Measurements from ENCODE around the gene NFIA. TPM values are rescaled to one million over a fixed set of nuclear protein-coding genes. Genes with fewer than 3 reads are reported as not detected.

The NFIA gene
- total and polyA plus RNA-seq, 9 of the 15 experiments (the other 6 are each of a cell fraction or from before 2014, with no cell fraction given) = 5.3 to 24.9 (median 9.8) TPM

GRCh38 chr1:61079898-61080336, 2.4 kb upstream of the NFIA start (continued):
- peak; percentile 64; the same call in 1 of the 2 replicates for TF ChIP-seq CHAMP1 (IDR thresholded peaks at IDR 0.05)
- TF ChIP-seq ZNF584 (CRISPR knock-in tag; IDR thresholded peaks at IDR 0.05; ENCODE audit: low read depth) = no peak
- TF ChIP-seq FOXK2 (conservative IDR thresholded peaks at IDR 0.05 in 1 of 2, IDR thresholded peaks at IDR 0.05 in 1 of 2; ENCODE audit: low read depth in 2 of 2) = peak; percentile 37 to 39; a peak in 2 of 4 replicates
- TF ChIP-seq E2F8 (IDR thresholded peaks at IDR 0.05; ENCODE audit: low read depth, partially characterized antibody) = peak; percentile 60
- TF ChIP-seq GABPB1 (CRISPR knock-in tag; IDR thresholded peaks at IDR 0.05) = no peak
- TF ChIP-seq PHF20 (IDR thresholded peaks at IDR 0.05; ENCODE audit: partially characterized antibody) = peak; percentile 18
- TF ChIP-seq CBFA2T3 (IDR thresholded peaks at IDR 0.05) = peak; percentile 72
- 0 out of 2 replicates have a peak, but pooled peaks have one; percentile 49 for TF ChIP-seq MBD2 (IDR thresholded peaks at IDR 0.05; ENCODE audit: borderline replicate concordance, low read depth)
- peak; percentile 72; the same call in 1 of the 2 replicates for TF ChIP-seq MTA3 (IDR thresholded peaks at IDR 0.05; ENCODE audit: borderline replicate concordance)
- TF ChIP-seq FOXJ3 (CRISPR knock-in tag; IDR thresholded peaks at IDR 0.05) = no peak
- TF ChIP-seq ZKSCAN8 (CRISPR knock-in tag; IDR thresholded peaks at IDR 0.05) = 0 out of 2 replicates have a peak, but pooled peaks have one; percentile 20
- TF ChIP-seq C11orf30 (IDR thresholded peaks at IDR 0.05; ENCODE audit: low read depth) = no peak
- peak; percentile 64 for TF ChIP-seq POLR2H (tag; IDR thresholded peaks at IDR 0.05; ENCODE audit: low read depth)
- no peak for TF ChIP-seq MED1 (CRISPR knock-in tag; IDR thresholded peaks at IDR 0.05; ENCODE audit: borderline replicate concordance)
- 0 out of 2 replicates have a peak, but pooled peaks have one; percentile 31 for TF ChIP-seq E2F3 (CRISPR knock-in tag; IDR thresholded peaks at IDR 0.05)
- TF ChIP-seq NCOR1 (IDR thresholded peaks at IDR 0.05) = peak; percentile 71
- no peak for TF ChIP-seq RFX5 (IDR thresholded peaks at IDR 0.05; ENCODE audit: low read depth, low read length)
- TF ChIP-seq PHF21A (IDR thresholded peaks at IDR 0.05; ENCODE audit: borderline replicate concordance, low read depth) = peak; percentile 68; the same call in 1 of the 2 replicates
- no peak for TF ChIP-seq CREB3L1 (IDR thresholded peaks at IDR 0.05; ENCODE audit: borderline replicate concordance, low read depth)
- TF ChIP-seq ZFP36 (IDR thresholded peaks at IDR 0.05; ENCODE audit: low read depth, low read length, partially characterized antibody) = no peak
